ENCODE data around the gene SCP2.
A peak's percentile ranks its signal among the peaks of the same experiment; 100 is the strongest.
"Not testable (repeated sequence)": the region's sequence is repeated elsewhere in the genome, so short reads cannot be mapped to it uniquely, and the experiment has no call there.

SCP2 gene

GRCh38 chr1:52970149-52970548 is 43.1 kb downstream of the SCP2 start:
- no peak for DNase-seq

- DNase-seq, result no peak
Observed at GRCh38 chr1:52973841-52974240, 46.8 kb downstream of the SCP2 start.

GRCh38 chr1:52976183-52977035 is 49.3 kb downstream of the SCP2 start:
- peak; percentile 23 to 29 for DNase-seq

GRCh38 chr1:52978045-52978444 is 51.0 kb downstream of the SCP2 start:
- peak in 1 of 2 donors; percentile 1 for DNase-seq

- not testable (repeated sequence) for DNase-seq
Observed at GRCh38 chr1:52992733-52993132, 65.7 kb downstream of the SCP2 start.

- DNase-seq, result no peak
Observed at GRCh38 chr1:52994656-52995055, 67.6 kb downstream of the SCP2 start.

DNA sequence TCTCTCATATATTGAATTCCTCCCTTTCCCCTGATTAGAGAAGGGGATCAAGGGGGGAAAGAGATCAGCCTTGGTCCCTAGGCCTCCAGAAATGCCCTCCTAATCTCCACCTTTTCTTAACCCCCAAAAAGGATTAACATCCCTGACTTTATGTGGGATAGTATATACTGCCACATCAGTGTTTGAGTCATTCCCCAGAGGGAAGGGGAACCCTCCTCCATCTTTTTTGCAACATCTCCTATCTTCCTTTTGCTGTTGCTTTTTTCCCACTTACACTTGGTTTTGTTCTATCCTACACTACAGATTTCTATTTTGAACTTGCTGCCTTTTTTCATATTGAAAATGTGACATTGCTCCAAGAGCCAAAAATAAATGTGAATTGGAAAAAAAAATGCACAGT is 69.6 kb downstream of the SCP2 start:
- DNase-seq, result peak in 1 of 2 donors; percentile 16

DNA sequence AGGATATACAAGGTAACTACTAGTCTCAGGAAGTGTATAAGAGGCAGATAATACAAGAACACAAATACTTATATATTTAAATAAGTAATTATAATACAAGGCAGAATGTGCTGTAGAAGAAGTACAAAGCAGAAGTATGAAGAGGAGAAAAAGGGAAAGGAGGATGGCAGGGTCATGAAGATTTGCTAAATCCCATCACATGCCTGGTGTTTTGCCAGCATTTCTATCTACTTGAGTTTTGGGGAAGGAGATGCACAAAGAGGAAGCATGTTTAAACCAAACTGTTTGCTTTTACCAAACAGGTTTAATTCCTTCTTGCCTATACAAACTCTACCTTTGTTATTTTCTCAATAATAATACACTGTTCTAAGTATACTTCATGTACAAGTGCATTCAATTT is 74.1 kb downstream of the SCP2 start:
- DNase-seq, result peak; percentile 57 to 75

DNA sequence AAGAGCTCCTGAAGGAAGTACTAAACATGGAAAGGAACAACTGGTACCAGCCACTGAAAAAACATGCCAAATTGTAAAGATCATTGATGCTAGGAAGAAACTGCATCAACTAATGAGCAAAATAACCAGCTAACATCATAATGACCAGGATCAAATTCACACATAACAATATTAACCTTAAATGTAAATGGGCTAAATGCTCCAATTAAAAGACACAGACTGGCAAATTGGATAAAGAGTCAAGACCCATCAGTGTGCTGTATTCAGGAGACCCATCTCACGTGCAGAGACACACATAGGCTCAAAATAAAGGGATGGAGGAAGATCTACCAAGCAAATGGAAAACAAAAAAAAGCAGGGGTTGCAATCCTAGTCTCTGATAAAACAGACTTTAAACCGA is 79.5 kb downstream of the SCP2 start:
- DNase-seq, result not testable (repeated sequence)

DNA sequence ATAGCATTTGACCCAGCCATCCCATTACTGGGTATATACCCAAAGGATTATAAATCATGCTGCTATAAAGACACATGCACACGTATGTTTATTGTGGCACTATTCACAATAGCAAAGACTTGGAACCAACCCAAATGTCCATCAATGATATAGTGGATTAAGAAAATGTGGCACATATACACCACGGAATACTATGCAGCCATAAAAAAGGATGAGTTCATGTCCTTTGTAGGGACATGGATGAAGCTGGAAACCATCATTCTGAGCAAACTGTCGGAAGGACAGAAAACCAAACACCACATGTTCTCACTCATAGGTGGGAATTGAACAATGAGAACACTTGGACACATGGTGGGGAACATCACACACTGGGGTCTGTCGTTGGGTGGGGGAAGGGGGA is 83.2 kb downstream of the SCP2 start:
- DNase-seq, result not testable (repeated sequence)

- DNase-seq, result no peak
Observed at GRCh38 chr1:53011175-53011574, 84.1 kb downstream of the SCP2 start.

DNA sequence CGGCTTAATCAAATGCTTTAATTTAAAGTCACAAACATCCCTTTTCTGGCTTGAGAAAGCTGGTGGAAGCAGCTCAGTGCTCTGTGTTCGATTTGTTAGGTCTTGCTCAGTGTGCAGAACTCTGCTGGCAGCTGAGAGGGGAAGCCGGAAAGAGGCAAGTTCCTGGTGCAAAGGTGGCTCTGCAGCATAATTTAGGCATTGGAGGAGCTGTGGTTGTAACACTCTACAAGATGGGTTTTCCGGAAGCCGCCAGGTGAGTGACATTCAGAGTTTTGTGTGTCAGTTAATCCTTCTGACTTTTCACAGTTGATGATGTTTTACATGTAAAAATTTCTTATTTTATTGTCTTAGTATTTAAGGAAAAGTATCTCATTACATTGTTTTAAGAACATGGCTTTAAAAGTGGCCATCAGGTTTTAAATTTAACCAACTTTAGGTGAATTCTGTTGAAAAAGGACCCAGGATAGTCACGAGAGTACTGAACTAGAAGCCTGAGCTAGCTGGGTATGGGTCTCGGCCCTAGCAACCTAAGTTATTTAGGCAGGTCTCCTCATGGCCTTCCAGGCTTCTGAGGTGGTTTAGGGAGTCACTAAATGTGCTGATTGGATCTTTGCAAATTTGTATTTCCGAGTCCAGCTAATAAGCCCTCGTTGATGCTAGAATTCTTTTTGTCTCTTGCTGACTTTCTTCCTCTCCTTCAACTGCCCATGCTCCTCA is 87.9 kb downstream of the SCP2 start:
- peak; percentile 91 to 92 for DNase-seq

GRCh38 chr1:53015508-53015860 is 88.4 kb downstream of the SCP2 start:
- no peak for DNase-seq

DNA sequence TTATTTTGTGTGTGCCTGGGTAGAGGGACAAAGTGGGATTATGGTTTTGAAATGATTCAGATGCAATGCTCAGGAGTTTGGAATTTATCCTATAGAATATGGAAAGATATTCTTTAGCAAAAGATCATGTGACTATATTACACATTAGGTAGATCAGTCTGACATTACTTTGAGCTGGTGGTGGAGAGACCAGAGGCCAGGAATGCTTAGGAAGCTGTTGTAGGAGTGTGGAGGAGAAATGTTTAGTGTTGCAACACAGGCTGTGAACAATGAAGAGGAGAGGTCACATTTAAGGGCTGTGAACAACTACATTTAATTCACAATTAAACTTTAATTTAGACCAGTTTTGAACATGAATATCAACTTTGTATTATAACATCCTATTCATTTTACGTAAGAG is 89.6 kb downstream of the SCP2 start:
- no peak for DNase-seq

- DNase-seq, result no peak
Observed at GRCh38 chr1:53020588-53020987, 93.5 kb downstream of the SCP2 start.

GRCh38 chr1:53022179-53022578 is 95.1 kb downstream of the SCP2 start:
- DNase-seq, result no peak

DNA sequence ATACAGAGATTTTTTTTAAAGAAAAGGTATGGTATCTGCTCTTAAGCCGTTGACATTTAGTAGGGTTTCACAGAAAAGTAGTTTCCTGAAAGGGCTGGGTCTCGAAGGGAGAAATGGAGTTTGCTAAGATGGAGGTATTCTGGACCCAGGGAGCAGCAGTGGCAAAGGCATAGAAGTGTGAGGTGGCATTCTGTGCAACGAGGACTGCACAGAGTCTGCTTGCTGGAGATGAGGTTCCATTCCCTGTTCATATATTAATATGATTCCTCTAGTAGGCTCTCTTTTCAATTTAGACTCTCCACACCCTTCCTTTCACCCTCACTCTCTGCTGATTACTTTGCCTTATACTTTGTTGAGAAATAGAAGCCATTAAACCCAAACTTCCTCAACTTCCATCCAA is 96.5 kb downstream of the SCP2 start:
- DNase-seq, result no peak

DNA sequence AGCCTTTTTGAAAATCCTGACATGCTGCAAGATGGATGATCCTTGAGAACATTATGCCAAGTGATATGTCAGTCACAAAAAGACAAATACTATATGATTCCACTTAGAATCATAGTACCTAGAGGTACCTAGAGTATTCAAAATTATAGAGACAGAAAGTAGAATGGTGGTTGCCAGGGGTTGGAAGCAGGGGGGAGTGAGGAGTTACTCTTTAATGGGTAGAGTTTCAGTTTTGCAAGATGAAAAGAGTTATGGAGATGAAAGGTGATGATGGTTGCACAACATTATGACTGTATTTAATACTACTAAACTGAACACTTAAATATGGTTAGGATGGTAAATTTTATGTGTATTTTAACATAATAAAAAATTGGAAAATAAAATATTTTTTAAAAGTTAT is 97.0 kb downstream of the SCP2 start:
- DNase-seq, result no peak

DNA sequence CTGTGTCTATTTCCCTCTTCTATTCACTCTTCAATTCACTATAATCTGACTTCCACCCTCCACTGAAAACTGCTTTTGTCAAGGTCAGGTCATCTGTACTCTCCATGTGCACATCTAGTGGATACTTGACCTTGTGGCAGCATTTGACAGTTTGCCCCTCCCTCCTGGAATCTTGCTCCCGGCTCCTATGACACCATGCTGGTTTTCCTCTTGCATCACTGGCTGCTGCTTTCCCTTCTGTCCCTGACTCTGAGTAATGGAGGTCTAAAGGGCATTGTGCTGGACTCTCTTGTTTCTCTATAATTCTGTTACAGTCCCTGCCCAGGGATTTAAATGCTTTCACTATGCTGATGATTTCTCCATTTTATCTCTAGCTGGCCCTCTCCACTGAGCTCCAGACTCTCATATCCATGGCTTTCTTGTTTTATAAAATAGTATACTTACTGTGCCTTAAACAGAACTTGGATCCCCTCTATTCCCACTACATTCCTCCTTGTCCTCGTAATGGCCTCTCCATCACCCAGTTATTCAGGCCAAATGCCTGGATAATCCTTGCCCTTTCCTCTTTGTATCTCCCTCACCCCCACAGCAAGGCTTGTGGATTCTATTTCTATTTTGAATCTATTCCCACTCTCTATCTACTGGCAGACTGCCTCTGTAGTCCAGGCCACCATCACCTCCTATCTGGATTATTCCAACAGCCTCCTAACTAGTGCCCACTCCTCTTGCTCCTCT is 98.1 kb downstream of the SCP2 start:
- DNase-seq, result peak; percentile 78 to 80

DNA sequence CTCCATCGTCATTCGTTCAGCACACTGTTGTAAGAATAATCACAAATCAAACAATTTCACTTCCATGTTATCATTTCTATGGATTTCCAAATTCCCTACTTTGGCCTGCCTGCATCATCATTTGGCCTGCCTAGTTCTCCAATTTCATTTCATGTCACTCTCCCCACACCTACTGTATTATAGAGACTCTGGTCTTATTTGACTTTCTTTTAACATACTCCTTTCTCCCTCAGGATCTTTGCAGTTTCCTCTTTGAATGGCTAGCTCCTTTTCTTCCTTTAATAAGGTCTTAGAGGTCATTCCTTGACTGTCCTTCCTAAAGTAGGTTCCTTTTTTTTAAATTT is 98.7 kb downstream of the SCP2 start:
- DNase-seq, result peak in 1 of 2 donors; percentile 19

- DNase-seq, result no peak
Observed at GRCh38 chr1:53026254-53026653, 99.2 kb downstream of the SCP2 start.

DNA sequence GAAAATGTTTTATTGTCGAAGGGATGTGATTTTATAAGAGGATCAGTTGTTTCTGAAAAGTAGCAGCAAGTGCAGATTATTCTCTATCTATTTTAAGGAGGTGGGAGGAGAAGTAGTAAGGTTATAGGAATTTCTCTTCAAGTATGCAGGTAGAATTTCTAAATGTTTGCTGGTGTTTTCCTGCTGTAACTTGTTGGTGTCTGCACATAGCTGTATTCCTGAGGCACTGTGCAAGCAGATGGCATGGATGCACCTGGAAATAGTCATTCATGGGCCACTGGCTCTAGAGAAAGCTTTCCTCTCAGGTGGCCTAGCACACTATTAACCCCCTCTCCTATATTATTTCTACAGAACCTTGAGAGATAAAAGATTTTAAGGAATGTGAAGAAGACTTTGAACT is 104.7 kb downstream of the SCP2 start:
- no peak for DNase-seq

DNA sequence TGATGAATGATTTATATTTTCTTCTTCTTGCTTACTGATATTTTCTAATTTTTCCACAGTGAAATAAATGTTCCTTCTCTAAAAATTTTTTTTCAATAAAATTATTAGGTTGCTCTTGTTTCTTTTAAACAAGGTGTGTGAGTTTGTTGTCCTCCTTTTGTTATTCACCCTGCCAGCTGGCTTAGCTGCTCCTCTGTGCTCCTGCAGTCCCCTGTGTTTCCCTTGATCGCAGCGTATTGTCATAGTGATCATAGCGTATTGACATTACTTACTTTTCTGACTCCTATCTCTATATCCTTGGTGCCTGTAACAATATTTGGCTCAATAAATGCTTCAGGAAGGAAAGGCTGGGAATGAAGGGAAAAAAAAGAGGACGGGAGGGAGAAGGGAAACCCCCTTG is 110.1 kb downstream of the SCP2 start:
- DNase-seq, result no peak

DNA sequence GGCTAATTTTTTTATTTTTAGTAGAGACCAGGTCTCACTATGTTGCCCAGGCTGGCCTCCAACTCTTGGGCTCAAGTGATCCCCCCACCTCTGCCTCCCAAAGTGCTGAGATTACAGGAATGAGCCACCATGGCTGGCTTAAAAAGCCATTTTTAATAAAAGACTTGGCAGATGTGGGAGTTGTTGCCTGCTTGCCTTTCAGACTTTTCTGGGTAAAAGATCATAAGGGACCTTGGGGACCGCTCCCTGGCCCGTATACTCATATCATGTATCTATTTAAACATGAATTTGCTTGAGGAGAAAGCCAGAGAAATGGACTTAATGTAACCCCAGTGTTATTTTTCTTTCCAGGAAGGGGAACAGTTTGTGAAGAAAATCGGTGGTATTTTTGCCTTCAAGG is 111.5 kb downstream of the SCP2 start:
- DNase-seq, result no peak

Data from inflammatory macrophage (primary cell).